GM19328 (cell line): Measurements from ENCODE around the gene TENM4.

Experiments used
- ATAC-seq: cut with Tn5 transposase; IDR thresholded peaks from one replicate; pipeline ENCODE4 v1.9.1; 2021; ENCODE audit warnings: mild to moderate bottlenecking, moderate library complexity; ENCODE audit not compliant: unreplicated experiment

Gene TENM4

GRCh38 chr11:78952175-78952574 is 488.7 kb downstream of the TENM4 start:
- no peak for ATAC-seq

DNA sequence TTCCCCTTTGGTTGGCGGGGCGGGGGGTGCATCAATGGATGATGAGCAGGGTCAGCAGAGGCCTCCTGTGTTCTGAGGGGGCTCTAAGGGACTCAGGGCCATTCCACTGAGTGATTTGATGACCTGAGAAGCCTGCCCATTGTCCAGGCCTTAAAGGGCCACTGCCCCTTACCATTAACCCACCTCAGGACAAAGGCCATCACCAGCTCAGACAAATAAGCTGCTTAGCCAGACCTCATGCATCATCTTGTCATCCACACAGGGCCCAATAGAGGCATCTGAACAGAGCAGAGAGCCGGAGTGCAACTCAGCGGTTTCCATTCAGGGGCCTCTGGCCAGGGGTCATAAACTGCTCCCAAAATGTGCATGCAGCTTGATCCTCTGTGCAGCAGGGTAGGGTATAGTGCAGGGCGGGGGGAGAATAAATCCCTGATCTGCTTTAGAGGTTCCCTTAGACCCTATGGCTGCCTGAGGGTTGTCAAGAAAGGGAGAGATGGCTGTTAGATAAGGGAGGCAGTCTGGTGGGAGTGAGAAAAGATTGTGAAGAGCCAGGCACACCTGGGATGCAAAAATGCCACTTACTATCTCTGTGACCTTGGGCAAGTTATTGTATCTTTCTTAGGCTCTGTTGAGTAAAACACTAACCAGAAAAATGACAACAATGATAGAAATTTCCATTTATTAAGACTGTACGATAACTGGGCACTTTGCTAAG is 490.7 kb downstream of the TENM4 start:
- no peak for ATAC-seq

DNA sequence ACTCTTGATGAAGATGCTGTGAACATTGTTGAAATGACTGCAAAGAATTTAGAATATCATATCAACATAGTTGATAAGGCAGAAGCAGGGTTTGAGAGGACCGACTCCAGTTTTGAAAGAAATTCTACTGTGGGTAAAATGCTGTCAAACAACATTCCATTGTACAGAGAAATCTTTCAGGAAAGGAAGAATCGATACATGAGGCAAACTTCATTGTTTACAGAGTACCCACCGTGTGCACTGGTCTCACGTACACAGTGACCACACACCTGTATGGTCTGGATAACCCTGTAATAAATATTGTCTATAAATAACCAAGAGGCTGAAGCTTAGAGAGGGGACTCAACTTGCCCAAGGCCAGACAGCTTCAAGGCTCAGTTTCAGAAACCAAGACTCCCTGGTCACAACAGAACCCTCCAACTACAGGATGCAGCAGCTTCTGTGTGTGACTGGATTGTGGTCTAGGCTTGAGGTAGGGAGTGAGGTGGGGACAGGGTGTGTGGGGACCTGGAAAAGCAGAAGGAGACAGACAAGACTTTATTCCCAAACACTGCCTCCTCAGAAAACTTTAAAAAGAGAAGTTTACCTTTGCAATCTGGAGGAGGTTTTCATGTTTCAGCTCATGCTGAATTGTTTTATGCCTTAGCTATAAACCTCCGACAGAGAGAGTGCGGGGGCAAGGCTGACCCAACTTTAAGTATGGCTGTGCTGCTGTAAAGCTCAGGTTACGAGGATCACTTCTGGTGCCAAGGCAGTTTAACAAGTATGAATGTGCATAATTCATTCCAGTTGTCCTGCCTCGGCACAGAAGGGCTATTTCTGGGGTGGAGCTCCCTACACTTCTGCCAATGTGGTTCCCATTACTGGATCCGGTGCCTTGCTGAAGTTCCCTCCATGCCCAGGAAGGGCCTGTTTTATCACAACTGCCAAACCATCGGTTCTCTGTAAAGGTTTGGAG is 493.6 kb downstream of the TENM4 start:
- ATAC-seq, result no peak

GRCh38 chr11:78943841-78944240 is 497.0 kb downstream of the TENM4 start:
- no peak for ATAC-seq

- no peak for ATAC-seq
Measured at GRCh38 chr11:78943154-78943553, 497.7 kb downstream of the TENM4 start.

- ATAC-seq, result no peak
Measured at GRCh38 chr11:78941226-78941851, 499.5 kb downstream of the TENM4 start.

DNA sequence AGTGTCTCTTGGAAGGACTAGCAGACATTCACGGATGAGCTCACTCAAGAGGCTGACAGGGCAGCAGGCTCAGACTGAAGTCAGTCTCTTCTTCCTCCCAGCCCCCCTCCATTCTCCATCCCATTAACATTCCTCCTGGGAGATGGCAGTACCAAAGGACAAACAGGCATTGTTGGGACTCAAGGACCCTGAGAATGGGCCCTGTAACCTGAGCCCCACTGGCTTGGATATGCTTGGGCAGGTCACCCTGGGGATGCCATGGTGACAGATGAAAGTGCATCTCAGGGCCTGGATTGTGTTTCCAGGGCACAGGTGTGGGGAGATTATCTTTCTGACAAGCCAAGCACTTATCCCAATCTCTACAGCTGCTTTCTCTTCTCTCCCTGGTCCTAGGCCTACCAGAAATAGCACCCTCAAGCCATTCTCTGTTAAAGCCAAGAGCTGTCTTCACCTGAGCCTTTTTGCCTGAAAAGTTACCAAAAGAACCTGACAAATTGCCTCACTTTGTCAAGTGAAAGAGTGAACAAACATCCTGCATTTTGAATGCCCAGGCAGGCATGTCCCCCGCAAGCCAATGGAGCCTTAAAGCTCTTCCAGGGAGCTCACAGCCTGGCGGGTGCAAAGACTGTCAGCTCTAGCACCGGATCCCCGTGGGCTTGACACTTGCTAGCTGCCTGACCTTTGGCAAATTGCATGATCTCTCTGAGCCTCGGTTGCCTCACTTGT is 500.2 kb downstream of the TENM4 start:
- ATAC-seq, result no peak

GRCh38 chr11:78938971-78939370 is 501.9 kb downstream of the TENM4 start:
- no peak for ATAC-seq

DNA sequence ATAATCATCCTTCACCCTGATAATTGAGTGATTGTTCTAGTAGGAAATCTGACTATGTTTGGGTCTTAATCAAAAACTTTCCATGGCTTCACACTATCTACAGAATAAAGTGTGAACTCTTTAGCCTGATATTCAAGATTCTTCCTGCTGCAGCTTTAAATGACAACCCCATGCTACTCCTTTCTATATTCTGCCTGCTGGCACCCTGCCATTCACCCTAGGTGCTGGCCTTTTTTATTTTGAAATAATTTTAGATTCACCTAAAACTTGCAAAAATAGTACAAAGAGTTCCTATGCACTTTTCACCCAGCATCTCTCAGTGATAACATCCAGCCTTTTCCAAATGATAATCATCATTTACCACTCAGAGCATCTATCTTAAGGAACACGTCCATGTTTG is 502.8 kb downstream of the TENM4 start:
- no peak for ATAC-seq

GRCh38 chr11:78935398-78936068 is 505.3 kb downstream of the TENM4 start:
- ATAC-seq, result no peak

DNA sequence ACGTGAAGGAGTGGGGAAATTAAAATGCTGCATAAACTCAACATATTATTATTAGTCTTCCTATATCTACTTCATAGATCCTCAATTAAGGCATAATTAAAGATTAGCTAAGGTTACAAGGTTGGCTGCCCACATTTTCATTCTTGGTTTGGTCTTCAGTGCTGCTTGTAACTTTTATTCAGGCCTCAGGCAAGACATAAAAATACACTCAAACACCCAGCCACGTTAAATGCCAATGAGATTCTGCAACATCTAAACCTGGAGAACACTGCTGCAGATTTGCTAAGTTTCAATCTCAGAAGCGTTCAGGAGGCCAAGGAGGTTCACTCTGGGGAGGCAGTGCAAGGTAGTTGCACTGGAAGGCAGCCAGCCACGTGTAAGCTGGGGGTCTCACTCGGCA is 507.5 kb downstream of the TENM4 start:
- no peak for ATAC-seq

GRCh38 chr11:78932757-78933156 is 508.1 kb downstream of the TENM4 start:
- ATAC-seq, result no peak

DNA sequence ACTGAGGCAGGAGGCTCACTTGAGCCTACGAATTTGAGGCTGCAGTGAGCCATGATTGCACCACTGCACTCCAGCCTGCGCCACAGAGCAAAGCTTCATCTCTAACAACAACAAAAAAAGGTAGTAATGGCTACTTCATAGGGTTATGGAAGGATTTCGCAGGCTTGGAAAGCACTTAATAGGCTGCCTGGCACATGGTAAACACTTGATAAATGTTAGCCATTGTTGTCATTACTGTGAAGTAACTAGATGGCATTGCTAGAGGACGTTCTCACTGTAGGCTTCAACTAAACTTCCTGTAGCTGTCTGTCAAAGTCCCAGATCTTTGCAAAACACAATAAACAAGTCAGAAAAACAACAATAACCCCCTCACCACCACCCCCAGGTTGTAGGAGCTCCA is 508.9 kb downstream of the TENM4 start:
- no peak for ATAC-seq

DNA sequence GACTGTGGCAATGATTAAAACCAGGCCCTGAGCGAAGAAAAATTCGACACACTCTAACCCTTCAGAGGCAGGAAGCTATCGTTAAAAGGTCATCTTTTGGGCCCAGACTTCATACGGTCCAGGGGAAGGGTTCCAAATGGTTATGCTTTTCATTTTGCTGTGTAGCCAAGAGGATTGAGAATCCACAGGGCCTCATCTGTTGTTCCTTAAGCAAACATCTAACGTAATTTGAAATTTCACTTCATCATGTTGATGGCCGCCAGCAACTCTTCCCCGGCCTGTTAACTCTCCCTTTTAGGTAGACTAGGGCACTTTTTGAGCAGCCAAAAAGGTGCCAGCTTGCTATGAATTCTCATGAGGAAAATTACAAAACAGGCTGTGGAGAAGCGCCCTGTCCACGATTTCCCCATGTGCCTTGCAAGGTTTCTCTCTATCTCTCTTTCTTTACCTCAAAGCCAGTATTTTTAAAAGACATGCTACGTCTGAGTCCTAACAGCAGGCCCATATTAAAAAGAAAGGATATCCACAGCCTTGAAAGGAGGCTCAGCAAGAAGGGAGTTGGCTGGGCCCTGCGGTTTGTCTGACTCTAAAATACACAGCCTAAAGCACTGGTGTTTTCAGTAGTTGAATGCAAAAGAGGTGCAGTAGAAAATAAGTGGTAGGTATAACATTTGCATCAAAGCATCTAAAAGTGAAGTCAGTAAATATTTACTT is 509.9 kb downstream of the TENM4 start:
- no peak for ATAC-seq

DNA sequence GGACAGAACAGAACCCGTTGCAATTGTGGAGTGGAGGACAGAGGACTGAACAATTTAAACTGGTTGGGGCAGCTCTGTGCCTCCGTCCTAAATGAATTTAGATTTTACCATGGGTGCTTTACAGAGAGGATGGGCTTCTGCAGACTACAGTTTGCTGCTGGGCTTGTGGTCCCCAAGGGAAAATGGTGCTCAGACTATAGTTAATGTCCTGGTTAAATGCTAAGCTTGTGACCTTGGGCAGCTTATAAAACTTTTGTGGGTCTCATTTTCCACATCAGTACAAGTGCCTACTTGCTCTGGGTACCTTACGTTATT is 511.0 kb downstream of the TENM4 start:
- no peak for ATAC-seq

DNA sequence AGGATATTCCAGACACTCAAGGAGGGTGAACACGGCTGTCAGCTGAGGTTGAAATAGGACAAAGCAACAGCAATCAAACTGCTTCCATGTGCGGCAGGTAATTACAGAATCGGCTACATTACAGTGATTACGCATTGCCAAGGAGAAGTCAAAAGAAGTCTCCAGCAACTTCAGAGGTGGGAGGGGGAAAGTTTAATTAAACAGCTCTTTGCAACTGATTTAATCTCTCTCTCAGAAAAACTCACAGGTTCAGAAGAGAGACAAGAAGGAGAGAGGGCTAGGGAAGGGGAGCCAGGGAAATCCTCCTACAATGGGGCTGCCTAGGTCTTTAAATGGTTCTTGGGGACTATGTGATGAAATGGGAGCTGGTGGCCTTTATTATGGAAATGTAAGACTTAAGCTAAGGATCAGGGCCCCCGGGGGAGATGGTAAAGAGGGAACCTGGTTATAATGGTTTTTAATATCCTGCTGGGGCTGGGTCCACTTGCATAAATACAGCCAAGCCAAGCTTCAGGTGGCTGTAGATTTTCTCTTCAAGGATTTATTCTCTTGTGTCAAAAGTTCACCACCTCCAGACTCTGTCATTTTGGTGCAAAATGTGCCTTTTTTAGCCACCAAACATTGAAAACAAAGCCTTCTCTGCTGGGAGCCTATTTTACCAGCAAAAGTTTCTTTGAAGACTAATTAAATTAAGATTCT is 511.5 kb downstream of the TENM4 start:
- ATAC-seq, result no peak

DNA sequence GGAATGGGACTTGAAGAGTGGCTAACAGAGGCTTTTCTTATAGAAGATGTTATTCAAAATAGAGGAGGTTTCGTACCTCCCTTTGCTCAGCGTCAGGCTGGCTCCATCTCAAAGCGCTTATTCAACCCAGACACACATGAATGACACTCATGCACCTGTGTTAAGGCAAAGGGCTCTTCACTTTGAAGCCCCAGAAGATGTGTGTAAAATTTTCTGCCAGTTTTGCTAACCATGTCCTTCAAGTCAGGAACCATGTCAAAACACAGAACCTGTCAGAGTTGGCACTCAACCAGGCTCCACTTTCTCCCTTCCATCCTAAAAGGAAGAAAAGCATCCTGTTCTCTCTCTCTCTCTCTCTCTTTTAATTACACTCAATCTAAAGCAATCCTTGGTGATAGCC is 513.3 kb downstream of the TENM4 start:
- no peak for ATAC-seq

GRCh38 chr11:78926633-78927338 is 514.0 kb downstream of the TENM4 start:
- no peak for ATAC-seq

GRCh38 chr11:78925387-78925786 is 515.4 kb downstream of the TENM4 start:
- no peak for ATAC-seq
